ENCODE data around the gene UPK3A.

DNA sequence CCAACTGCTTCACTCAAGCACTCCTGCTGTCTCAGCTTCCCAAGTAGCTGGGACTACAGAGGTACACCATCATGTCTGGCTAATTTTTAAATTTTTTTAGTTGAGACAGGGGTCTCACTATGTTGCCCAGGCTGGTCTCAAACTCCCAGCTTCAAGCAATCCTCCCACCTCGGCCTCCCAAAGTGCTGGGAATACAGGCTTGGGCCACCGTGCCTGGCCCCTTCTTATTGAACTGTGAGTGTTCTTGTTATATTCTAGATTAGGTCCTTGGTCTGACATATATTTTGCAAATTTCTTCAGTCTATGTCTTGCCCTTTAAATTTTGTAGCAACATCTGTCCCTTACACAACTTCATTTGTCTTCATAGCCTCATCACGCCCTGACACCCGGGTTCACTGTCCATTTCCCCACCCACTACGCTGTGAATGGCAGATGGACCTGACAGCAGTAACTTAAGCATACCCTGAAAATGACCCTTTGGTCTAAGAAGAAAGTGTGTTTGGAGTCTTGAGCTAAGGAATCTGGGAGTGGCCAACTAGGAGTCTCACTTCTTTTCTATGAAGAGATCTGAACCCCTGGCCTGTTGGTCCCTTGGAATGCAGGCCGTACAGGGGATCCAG is 20.8 kb downstream of the UPK3A start:
- TF ChIP-seq FOXP2 (optimal IDR thresholded peaks at IDR 0.05; ENCODE audit: borderline replicate concordance, extremely low read depth, extremely low read length, insufficient read depth) (no peak), POLR2AphosphoS5 (IDR thresholded peaks at IDR 0.05; ENCODE audit: low read depth, low read length) (no peak), TAF1 (IDR thresholded peaks at IDR 0.05; ENCODE audit: borderline replicate concordance, insufficient read depth, low read length) (no peak), SIN3A (IDR thresholded peaks at IDR 0.05; ENCODE audit: borderline replicate concordance, insufficient read depth, low read length) (no peak)
- TF ChIP-seq, protein P1, sequence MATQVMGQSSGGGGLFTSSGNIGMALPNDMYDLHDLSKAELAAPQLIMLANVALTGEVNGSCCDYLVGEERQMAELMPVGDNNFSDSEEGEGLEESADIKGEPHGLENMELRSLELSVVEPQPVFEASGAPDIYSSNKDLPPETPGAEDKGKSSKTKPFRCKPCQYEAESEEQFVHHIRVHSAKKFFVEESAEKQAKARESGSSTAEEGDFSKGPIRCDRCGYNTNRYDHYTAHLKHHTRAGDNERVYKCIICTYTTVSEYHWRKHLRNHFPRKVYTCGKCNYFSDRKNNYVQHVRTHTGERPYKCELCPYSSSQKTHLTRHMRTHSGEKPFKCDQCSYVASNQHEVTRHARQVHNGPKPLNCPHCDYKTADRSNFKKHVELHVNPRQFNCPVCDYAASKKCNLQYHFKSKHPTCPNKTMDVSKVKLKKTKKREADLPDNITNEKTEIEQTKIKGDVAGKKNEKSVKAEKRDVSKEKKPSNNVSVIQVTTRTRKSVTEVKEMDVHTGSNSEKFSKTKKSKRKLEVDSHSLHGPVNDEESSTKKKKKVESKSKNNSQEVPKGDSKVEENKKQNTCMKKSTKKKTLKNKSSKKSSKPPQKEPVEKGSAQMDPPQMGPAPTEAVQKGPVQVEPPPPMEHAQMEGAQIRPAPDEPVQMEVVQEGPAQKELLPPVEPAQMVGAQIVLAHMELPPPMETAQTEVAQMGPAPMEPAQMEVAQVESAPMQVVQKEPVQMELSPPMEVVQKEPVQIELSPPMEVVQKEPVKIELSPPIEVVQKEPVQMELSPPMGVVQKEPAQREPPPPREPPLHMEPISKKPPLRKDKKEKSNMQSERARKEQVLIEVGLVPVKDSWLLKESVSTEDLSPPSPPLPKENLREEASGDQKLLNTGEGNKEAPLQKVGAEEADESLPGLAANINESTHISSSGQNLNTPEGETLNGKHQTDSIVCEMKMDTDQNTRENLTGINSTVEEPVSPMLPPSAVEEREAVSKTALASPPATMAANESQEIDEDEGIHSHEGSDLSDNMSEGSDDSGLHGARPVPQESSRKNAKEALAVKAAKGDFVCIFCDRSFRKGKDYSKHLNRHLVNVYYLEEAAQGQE (IDR thresholded peaks at IDR 0.05; ENCODE audit: insufficient read depth in 1 of 2, low read depth in 2 of 2, low read length in 2 of 2): no peak

All from PFSK-1 (cell line).